DND-41 (cell line): Measurements from ENCODE around the gene BRINP1.

ENCODE experiments used
- CTCF ChIP-seq: IDR thresholded peaks from 2 replicates; pipeline ENCODE4 v1.5.1; 2012; ENCODE audit warnings: borderline replicate concordance, low read length, moderate library complexity, mild to moderate bottlenecking; ENCODE audit not compliant: poor library complexity, severe bottlenecking; ENCODE audit errors: extremely low read depth
- EZH2 ChIP-seq: IDR thresholded peaks from 3 replicates; pipeline ENCODE4 v1.6.1; 2012; ENCODE audit warnings: borderline replicate concordance, low read depth, mild to moderate bottlenecking, moderate library complexity, low read length, inconsistent platforms; ENCODE audit not compliant: severe bottlenecking

- TF ChIP-seq CTCF: no peak
- TF ChIP-seq EZH2: no peak
Measured at GRCh38 chr9:119153402-119153801, 215.8 kb downstream of the BRINP1 start.
